NCI-H460 (cell line): Measurements from ENCODE around the gene RNF208. TPM values are rescaled to one million over a fixed set of nuclear protein-coding genes. Genes with fewer than 3 reads are reported as not detected.

ENCODE experiments used
- DNase-seq: peaks from one replicate; pipeline ENCODE4 v3.0.0-alpha.2; 2016; ENCODE audit warnings: low read depth; ENCODE audit errors: extremely low read depth
- total RNA-seq: library from RNA; depleted of rRNA; stranded (reverse); fragments of >200 nt; shearing (Covaris generic); gene quantifications from 2 replicates; pipeline ENCODE4 v1.2.3, GENCODE V29; 2014

Gene RNF208
- total RNA-seq, 1 experiment from 2014 or later: 0.37 TPM

GRCh38 chr9:137215196-137215986, 6.6 kb downstream of the RNF208 start:
- DNase-seq: no peak

GRCh38 chr9:137214620-137215019, 7.4 kb downstream of the RNF208 start:
- DNase-seq: no peak

GRCh38 chr9:137213160-137214060, 8.6 kb downstream of the RNF208 start:
- no peak for DNase-seq

- no peak for DNase-seq
Observed at GRCh38 chr9:137212520-137212919, 9.5 kb downstream of the RNF208 start.

DNA sequence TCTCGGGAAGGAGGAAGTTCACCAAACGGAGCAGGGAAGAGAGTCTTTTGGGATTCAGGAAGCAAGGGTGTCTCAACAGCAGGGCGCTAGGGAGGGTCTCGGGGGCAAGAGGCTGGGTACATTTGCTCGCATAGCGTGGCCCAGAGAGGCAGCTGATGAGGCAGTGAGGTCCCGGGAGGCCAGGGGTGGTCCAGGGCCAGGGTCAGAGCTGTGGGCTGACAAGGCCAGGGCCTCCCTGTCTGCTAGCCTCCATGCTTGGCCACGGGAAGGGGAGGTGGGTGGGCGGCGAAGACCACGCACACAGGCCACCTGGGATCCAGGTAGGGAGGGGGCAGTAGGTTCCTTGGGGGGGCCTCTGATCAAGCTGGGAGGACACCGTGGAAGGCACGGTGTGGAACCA, 10.5 kb downstream of the RNF208 start:
- DNase-seq: no peak

DNA sequence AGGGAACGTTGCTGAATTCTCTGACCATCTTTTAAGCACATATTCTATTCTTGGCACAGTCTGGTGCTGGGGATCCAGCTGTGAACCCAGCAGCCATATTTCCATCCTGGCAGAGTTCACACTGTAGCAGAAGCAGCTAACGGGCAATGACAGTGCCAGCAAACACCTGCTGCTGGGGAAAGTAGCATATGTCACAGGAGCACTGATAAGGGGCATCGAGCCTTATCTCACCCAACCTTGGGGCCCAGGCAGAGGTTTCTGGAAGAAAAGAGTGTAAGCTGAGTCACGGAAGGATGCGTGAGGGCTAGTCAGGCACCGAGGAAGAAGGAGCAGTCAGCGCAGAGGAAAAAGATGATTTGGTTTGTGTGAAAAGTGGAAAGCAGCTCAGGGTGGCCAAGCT, 15.4 kb downstream of the RNF208 start:
- no peak for DNase-seq

DNA sequence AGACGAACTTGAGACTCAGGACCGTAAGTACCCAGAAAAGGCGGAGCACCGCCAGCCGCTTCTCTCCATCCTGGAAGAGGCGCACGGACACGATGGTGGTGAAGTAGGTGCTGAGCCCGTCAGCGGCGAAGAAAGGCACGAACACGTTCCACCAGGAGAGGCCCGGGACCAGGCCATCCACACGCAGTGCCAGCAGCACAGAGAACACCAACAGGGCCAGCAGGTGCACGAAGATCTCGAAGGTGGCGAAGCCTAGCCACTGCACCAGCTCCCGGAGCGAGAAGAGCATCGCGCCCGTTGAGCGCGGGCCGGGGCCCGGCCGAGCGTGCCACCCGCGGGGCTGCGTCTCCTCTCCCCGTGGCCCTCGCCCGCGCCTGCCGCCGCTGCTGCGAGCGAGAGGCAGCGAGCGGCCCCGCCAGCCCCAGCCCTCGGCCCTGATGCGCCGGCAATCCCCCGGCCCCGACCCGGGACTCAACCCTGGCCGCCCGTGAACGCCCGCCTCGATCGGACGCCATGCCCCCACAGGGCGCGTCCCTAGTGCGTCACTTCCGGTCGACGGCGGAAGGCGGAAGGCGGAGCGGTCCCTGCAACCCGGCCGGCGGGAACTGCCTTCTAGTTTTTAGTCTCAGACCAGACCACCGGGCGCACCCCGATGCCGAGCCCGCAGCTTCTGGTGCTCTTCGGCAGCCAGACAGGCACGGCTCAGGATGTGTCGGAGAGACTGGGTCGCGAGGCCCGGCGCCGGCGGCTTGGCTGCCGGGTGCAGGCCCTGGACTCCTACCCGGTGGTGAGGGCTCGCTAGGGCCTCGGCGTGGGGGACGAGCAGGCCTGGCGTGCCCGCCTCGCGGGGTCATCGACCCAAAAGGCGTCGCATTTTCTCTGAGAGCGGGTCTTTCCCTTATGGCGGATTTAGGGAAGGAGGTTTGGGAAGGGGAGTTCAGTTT, 16.6 kb downstream of the RNF208 start, which contains the start of the genes NDOR1 and TMEM203:
NDOR1 (plus strand) TSS at position 575 of the 944 bp plus-strand sequence; CDS start at position 653, 78 bp downstream.
TMEM203 (minus strand) TSS at position 523 of the 944 bp plus-strand sequence; CDS start at position 289, 234 bp downstream.
- peak; percentile 80 for DNase-seq

DNA sequence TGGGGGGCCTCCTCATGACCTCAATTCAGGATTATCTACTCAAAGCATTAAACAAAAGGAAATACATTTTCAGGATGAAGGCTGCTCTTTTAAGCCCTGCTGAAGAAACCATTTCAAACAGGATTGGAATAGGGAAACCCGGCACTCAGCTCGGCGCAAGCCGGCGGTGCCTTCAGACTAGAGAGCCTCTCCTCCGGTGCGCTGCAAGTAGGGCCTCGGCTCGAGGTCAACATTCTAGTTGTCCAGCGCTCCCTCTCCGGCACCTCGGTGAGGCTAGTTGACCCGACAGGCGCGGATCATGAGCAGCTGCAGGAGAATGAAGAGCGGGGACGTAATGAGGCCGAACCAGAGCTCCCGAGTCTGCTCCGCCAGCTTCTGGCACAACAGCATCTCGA, 17.3 kb downstream of the RNF208 start:
- no peak for DNase-seq

- no peak for DNase-seq
Observed at GRCh38 chr9:137202966-137203365, 19.1 kb downstream of the RNF208 start.

- DNase-seq: no peak
Observed at GRCh38 chr9:137201205-137201868, 20.7 kb downstream of the RNF208 start.

DNA sequence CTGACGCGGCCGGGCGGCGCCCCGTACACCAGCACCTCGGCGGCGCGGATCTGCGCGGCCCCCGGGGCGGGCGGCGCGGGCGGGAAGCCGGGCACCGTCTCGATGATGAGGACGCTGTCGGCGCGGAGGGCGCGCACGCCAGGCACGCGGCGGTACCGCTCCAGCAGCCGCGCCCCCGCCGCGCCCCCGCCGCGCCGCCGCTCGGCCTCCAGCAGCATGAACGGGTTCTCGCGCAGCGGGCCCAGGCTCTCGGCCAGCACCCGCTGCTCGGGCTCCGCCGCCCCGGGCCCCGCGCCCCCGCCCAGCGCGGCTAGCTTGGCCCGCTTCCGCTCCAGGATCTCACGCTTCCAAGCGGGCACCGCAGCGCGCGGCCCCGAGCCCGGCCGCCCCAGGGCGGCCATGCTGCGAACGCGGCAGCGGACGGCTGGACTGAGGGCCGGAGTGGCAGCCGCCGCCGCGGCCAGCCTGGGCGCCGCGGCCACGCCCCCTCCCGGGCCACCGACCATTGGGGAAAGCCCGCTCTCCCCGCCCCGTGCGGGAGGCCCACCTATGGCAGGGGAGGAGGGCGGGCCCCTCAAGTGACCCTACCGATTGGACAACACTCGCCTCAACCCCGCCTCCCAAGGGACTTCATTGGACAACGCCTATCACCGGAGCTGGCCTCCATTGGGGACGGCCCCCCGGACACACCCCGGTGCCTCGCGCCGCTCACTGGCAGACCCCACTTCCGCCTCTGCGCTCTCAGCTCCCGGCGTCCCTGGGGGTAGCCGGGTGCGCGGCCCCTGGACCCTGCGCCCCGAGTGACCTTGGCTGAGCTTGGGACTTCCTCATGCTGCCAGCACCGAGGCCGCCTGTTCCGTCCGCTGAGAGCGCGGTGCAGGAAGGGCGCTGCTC, 21.5 kb downstream of the RNF208 start, which contains the start of gene TPRN:
TPRN (minus strand) TSS at position 431 of the 894 bp plus-strand sequence; CDS start at position 401, 30 bp downstream.
- DNase-seq: peak; percentile 99

DNA sequence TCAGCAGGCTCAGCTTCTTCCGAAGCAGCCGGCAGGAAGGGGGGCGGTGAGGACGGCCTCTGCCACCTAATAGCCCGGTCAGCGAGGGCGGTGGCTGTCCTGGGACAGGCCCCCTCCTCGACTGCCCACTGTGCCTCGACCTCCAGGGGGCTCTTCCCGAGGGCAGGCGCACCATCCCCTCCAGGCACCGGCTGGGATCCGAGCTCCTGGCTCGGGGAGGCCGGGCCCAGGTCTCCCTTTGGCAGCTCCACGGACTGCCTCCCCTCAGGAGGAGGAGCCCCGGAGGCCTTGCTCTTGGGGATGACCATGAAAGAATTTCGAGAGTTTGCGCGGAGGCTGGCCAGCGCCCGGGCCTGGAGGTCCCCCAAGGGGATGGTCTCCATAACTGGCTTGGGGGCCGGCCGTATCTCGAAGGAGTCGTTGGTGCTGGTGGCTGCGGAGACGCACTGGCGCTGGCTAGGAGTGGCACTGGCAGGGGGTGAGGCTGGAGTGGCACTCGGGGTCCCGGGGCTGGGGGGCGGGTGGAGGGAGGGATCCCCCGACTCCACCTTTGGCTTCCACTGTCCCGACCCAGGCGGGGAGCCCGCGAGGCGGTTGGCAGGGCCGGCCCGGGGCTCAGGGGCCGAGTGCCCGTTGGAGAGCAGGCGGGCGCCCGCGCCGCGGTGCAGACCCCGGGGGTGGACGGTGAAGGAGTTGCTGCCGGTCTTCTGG, 22.5 kb downstream of the RNF208 start:
- no peak for DNase-seq

DNA sequence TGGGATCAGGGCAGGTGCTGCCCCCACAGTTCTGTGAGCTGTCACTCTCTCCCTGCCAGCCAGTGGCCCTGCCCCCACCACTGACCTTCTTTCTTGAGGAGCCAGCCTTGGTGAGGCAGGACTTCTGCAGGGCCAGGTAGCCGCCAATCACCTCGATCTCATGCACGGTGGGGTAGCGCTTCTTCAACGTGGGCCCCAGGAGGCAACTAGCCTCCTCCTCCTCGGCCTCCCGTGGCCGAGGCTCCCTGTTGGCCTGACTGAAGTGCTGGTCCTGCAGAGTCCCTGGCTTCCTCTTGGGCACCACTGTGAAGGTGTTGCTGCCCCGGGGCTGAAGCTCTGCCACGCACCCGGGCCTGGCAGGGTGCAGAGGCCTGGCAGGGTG, 23.1 kb downstream of the RNF208 start:
- DNase-seq: no peak

GRCh38 chr9:137198051-137198901, 23.8 kb downstream of the RNF208 start:
- DNase-seq: no peak

DNA sequence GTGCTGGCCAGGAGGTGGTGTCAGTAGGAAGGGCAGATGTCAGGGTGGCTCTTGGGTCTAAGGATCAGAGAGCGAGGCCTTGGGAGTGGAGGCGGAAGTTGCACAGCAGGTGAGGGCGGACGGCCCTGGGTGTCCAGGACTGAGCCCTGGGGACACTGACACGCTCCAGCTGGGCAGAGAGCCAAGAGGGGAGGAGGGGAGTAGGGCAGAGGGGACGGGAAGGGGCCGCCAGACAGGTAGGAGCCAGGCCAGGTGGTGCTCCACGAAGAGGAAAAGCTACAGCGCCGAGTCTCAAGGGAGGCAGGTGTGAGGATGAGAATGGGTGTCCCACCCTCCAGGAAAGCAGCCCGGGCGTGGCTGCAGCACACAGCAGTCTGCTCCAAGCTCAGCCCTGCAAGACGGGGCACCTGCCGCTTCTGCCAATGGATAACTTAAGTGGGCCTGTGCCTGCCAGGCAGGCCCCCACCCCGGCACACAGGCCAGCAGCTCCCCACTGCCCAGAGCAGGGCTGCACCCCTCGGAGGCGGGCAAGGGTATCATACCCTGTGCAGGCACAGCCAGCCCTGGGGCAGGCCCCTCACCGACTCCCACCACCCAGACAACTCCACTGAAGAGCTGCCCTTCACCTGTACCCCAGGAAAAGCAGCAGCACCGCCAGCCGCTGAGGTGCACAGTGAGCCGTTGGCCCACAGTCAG, 26.4 kb downstream of the RNF208 start:
- no peak for DNase-seq

- no peak for DNase-seq
Observed at GRCh38 chr9:137194909-137195308, 27.1 kb downstream of the RNF208 start.
